ENCODE results near the gene KEL. TPM values are rescaled to one million over a fixed set of nuclear protein-coding genes. Genes with fewer than 3 reads are reported as not detected.

The KEL gene
- total RNA-seq, 1 donor from 2014 or later: 1.5 TPM

DNA sequence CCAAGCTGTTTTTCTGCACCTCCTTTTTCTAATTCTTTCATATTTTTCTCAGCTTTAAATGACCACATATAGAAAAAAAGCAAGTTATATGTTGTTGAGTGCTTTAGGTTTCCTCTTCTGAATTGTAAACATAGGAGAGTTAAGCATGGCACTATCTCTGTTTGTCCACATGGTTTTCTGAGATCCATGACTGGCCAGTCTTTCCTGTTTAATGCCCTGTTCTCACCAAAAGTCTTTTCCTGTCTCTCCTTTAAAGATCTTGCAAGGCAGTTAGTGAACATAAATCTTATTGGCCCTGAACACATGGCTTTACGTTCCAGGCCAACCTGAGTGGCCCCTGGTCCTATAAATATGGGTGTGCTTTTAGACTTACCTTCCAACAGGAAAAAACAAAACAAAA lies 48.0 kb downstream of the KEL start:
- Mint-ChIP-seq H3K9me3 (ENCODE audit: unreplicated experiment) (no peaks in the 10 kb centered on the region), H3K27me3 (ENCODE audit: unreplicated experiment) (peaks cover 7% of the 10 kb centered on the region), H3K4me3 (ENCODE audit: unreplicated experiment) (no peak overlapping the region), H3K36me3 (ENCODE audit: unreplicated experiment) (no peaks in the 10 kb centered on the region), H3K4me1 (ENCODE audit: unreplicated experiment) (no peaks in the 10 kb centered on the region), H3K27ac (ENCODE audit: unreplicated experiment) (no peak overlapping the region)
- DNase-seq (ENCODE audit: extremely low spot score, unreplicated experiment): no peak
- TF ChIP-seq, protein P1, sequence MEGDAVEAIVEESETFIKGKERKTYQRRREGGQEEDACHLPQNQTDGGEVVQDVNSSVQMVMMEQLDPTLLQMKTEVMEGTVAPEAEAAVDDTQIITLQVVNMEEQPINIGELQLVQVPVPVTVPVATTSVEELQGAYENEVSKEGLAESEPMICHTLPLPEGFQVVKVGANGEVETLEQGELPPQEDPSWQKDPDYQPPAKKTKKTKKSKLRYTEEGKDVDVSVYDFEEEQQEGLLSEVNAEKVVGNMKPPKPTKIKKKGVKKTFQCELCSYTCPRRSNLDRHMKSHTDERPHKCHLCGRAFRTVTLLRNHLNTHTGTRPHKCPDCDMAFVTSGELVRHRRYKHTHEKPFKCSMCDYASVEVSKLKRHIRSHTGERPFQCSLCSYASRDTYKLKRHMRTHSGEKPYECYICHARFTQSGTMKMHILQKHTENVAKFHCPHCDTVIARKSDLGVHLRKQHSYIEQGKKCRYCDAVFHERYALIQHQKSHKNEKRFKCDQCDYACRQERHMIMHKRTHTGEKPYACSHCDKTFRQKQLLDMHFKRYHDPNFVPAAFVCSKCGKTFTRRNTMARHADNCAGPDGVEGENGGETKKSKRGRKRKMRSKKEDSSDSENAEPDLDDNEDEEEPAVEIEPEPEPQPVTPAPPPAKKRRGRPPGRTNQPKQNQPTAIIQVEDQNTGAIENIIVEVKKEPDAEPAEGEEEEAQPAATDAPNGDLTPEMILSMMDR (IDR thresholded peaks at IDR 0.05): no peak

DNA sequence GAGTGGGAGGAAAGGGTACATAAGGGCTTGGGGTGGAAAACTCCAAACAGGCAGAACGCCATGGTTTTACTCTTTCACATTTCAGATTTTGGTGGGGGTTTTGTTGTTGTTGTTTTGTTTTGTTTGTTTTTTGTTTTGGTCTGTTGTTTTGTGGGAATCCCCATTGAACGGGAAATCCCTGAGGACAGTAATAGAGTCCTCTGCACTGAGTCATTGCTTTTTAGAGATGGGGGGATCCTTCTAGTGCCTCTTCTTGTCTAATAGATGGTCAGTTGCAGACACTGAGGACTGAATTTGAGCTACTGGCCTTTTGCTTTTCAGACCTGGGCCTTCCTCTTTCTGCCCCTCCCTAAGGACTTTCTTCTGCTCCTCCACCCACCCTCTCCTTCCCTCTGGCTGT lies 48.6 kb downstream of the KEL start:
- TF ChIP-seq, protein P1 (IDR thresholded peaks at IDR 0.05): no peak
- Mint-ChIP-seq H3K4me1 (ENCODE audit: unreplicated experiment) (no peaks in the 10 kb centered on the region), H3K36me3 (ENCODE audit: unreplicated experiment) (no peaks in the 10 kb centered on the region), H3K4me3 (ENCODE audit: unreplicated experiment) (no peak overlapping the region), H3K27me3 (ENCODE audit: unreplicated experiment) (peaks cover 6% of the 10 kb centered on the region), H3K27ac (ENCODE audit: unreplicated experiment) (no peak overlapping the region), H3K9me3 (ENCODE audit: unreplicated experiment) (no peaks in the 10 kb centered on the region)
- no peak for DNase-seq (ENCODE audit: extremely low spot score, unreplicated experiment)

DNA sequence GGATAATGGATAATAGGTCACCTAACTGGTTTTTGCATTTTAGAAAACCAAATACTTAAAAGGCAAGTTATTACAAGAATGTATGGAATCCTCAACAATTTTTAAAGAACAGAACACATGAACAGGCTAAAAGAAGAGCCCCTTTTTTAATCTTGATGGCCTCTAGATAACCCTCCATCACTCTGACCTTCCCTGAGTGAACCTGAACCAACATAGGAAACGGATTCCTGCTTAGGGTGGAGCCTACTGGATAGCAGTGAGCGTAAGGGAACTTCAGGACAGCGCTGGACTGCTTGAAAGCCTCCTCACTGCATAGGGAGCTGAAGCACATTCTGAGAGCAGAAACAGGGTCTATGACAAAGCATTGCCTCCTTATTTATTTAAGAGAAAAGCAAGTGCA lies 49.1 kb downstream of the KEL start:
- no peak for DNase-seq (ENCODE audit: extremely low spot score, unreplicated experiment)
- Mint-ChIP-seq H3K36me3 (ENCODE audit: unreplicated experiment) (no peaks in the 10 kb centered on the region), H3K27me3 (ENCODE audit: unreplicated experiment) (peaks cover 2% of the 10 kb centered on the region), H3K4me1 (ENCODE audit: unreplicated experiment) (no peaks in the 10 kb centered on the region), H3K27ac (ENCODE audit: unreplicated experiment) (no peak overlapping the region), H3K4me3 (ENCODE audit: unreplicated experiment) (no peak overlapping the region), H3K9me3 (ENCODE audit: unreplicated experiment) (no peaks in the 10 kb centered on the region)
- TF ChIP-seq, protein P1 (IDR thresholded peaks at IDR 0.05): no peak

DNA sequence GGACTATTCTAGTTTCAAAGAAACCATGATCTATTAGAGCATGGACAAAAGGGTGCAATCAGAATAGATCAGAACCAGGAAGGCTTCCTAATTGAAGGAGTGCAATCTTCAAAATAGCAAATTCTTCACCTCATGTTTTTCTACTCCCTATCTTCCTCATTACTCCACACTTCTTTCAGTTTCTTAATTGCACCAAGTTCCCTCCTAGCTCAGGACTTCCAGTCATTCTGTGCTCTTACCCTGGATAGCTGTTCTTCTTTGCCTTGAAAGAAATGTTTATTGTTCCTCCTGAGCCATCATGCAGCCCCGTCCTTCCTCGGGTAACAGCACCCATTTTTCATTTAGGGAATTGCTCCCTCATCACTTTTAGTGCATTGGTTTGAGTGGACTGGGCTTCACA lies 51.7 kb downstream of the KEL start:
- H3K27ac Mint-ChIP-seq (ENCODE audit: unreplicated experiment): no peak overlapping the region
- no peaks in the 10 kb centered on the region for H3K36me3 Mint-ChIP-seq (ENCODE audit: unreplicated experiment)
- TF ChIP-seq, protein P1 (IDR thresholded peaks at IDR 0.05): no peak
- DNase-seq (ENCODE audit: extremely low spot score, unreplicated experiment): no peak
- H3K27me3 Mint-ChIP-seq (ENCODE audit: unreplicated experiment): no peaks in the 10 kb centered on the region
- H3K9me3 Mint-ChIP-seq (ENCODE audit: unreplicated experiment): peaks cover 4% of the 10 kb centered on the region
- H3K4me3 Mint-ChIP-seq (ENCODE audit: unreplicated experiment): no peak overlapping the region
- H3K4me1 Mint-ChIP-seq (ENCODE audit: unreplicated experiment): no peaks in the 10 kb centered on the region

DNA sequence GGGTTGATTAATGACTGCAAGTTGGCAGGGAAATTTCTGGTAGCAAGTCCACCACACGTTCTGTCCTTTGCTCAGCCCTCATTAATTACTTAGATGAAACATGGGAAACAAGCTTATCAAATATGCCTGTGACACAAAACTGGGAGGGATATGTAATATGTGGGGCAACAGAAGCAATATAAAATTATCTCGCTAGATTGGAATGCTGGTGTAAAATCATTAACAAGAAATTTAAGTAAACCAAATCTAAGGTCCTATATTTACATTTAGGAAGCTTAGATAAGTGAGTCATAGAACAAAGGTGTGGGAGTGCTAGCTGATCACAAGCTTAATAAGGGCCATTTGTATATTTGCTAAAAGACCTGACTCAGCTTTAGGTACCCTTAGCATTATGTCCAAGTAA lies 52.1 kb downstream of the KEL start:
- no peak for DNase-seq (ENCODE audit: extremely low spot score, unreplicated experiment)
- Mint-ChIP-seq H3K36me3 (ENCODE audit: unreplicated experiment) (no peaks in the 10 kb centered on the region), H3K27ac (ENCODE audit: unreplicated experiment) (no peak overlapping the region), H3K9me3 (ENCODE audit: unreplicated experiment) (peaks cover 4% of the 10 kb centered on the region), H3K27me3 (ENCODE audit: unreplicated experiment) (no peaks in the 10 kb centered on the region), H3K4me3 (ENCODE audit: unreplicated experiment) (no peak overlapping the region), H3K4me1 (ENCODE audit: unreplicated experiment) (no peaks in the 10 kb centered on the region)
- TF ChIP-seq, protein P1 (IDR thresholded peaks at IDR 0.05): no peak
